Mesenchymal stem cell (in vitro differentiated cells and primary cell): ENCODE data around the gene PDP2.

Experiments
- DNase-seq: peaks from one replicate; pipeline ENCODE4 v3.0.0-alpha.2; 2013
- H2AFZ ChIP-seq: one replicate; pipeline ENCODE4 v1.6.1; 2013; ENCODE audit warnings: low read depth, mild to moderate bottlenecking, control low read depth, inconsistent platforms, low read length, moderate library complexity
- H2AK5ac ChIP-seq: 2 replicates; pipeline ENCODE4 v1.6.1; 2013; ENCODE audit warnings: low read length, moderate library complexity, mild to moderate bottlenecking, inconsistent platforms; ENCODE audit not compliant: severe bottlenecking
- H2BK120ac ChIP-seq: one replicate; pipeline ENCODE4 v1.6.1; 2013; ENCODE audit warnings: low read depth, mild to moderate bottlenecking, inconsistent platforms, low read length, moderate library complexity
- H2BK12ac ChIP-seq, 2 experiments: one replicate each; pipeline ENCODE4 v1.6.1; 2013; ENCODE audit warnings: inconsistent platforms in 2 of 2, low read length in 2 of 2, mild to moderate bottlenecking in 2 of 2, moderate library complexity in 2 of 2, control low read depth in 1 of 2
- H2BK15ac ChIP-seq: one replicate; pipeline ENCODE4 v1.6.1; 2013; ENCODE audit warnings: mild to moderate bottlenecking, low read depth, inconsistent platforms; ENCODE audit not compliant: poor library complexity, severe bottlenecking
- H2BK5ac ChIP-seq: 2 replicates; pipeline ENCODE4 v1.6.1; 2013; ENCODE audit warnings: low read depth, mild to moderate bottlenecking, low read length, control low read depth, inconsistent platforms; ENCODE audit not compliant: poor library complexity, severe bottlenecking
- H3K14ac ChIP-seq, 2 experiments: one replicate each; pipeline ENCODE4 v1.6.1; 2013; ENCODE audit warnings: inconsistent platforms in 2 of 2, low read length in 2 of 2, control low read depth in 1 of 2, mild to moderate bottlenecking in 1 of 2, moderate library complexity in 1 of 2
- H3K18ac ChIP-seq, 2 experiments: one replicate each; pipeline ENCODE4 v1.6.1; 2013; ENCODE audit warnings: inconsistent platforms in 2 of 2, low read length in 2 of 2, control low read depth in 1 of 2, low read depth in 1 of 2, mild to moderate bottlenecking in 1 of 2
- H3K23ac ChIP-seq, 2 experiments: one replicate each; pipeline ENCODE4 v1.6.1; 2013; ENCODE audit warnings: inconsistent platforms in 2 of 2, low read length in 2 of 2, mild to moderate bottlenecking in 2 of 2, moderate library complexity in 2 of 2, control low read depth in 1 of 2
- H3K27ac ChIP-seq: 2 replicates; pipeline ENCODE4 v1.5.1; 2013; ENCODE audit warnings: mild to moderate bottlenecking, moderate library complexity, low read length, control low read depth, inconsistent platforms; ENCODE audit not compliant: poor library complexity, severe bottlenecking
- H3K27me3 ChIP-seq, 2 experiments: 2 replicates each; pipeline versions ENCODE4 v1.6.1 to v1.7.0; 2013; ENCODE audit warnings: low read length in 2 of 2, mild to moderate bottlenecking in 2 of 2, moderate library complexity in 2 of 2, control low read depth in 1 of 2, inconsistent platforms in 1 of 2; ENCODE audit not compliant: control insufficient read depth in 1 of 2, insufficient read depth in 1 of 2
- H3K36me3 ChIP-seq, 2 experiments: 2 replicates each; pipeline versions ENCODE4 v1.6.1 to v1.7.0; 2013; ENCODE audit warnings: low read length in 2 of 2, control low read depth in 1 of 2, inconsistent platforms in 1 of 2, low read depth in 1 of 2, mild to moderate bottlenecking in 1 of 2; ENCODE audit not compliant: insufficient read depth in 2 of 2, control insufficient read depth in 1 of 2
- H3K4ac ChIP-seq, 2 experiments: one replicate each; pipeline ENCODE4 v1.6.1; 2013; ENCODE audit warnings: inconsistent platforms in 2 of 2, low read length in 2 of 2, mild to moderate bottlenecking in 2 of 2, moderate library complexity in 2 of 2, control low read depth in 1 of 2, low read depth in 1 of 2
- H3K4me1 ChIP-seq: 2 replicates; pipeline ENCODE4 v1.6.1; 2013; ENCODE audit warnings: low read depth, low read length, control low read depth; ENCODE audit not compliant: control insufficient read depth, insufficient read depth
- H3K4me2 ChIP-seq: 2 replicates; pipeline ENCODE4 v1.6.1; 2013; ENCODE audit warnings: low read length, mild to moderate bottlenecking, inconsistent platforms; ENCODE audit not compliant: poor library complexity, severe bottlenecking
- H3K4me3 ChIP-seq, 2 experiments: 2 replicates each; pipeline versions ENCODE4 v1.5.1 to v1.7.0; 2013; ENCODE audit warnings: low read length in 2 of 2, mild to moderate bottlenecking in 2 of 2, control low read depth in 1 of 2, low read depth in 1 of 2; ENCODE audit not compliant: insufficient read depth in 1 of 2
- H3K79me1 ChIP-seq: replicated peaks from 2 replicates; pipeline ENCODE4 v1.6.1; 2013; ENCODE audit warnings: mild to moderate bottlenecking, control low read depth, low read length, inconsistent platforms; ENCODE audit not compliant: poor library complexity, severe bottlenecking
- H3K9ac ChIP-seq: 2 replicates; pipeline ENCODE4 v1.7.0; 2013; ENCODE audit warnings: mild to moderate bottlenecking, low read length, moderate library complexity
- H3K9me3 ChIP-seq: 2 replicates; pipeline ENCODE4 v1.7.0; 2013; ENCODE audit warnings: mild to moderate bottlenecking, low read length; ENCODE audit not compliant: control insufficient read depth
- H4K8ac ChIP-seq: one replicate; pipeline ENCODE4 v1.6.1; 2013; ENCODE audit warnings: inconsistent platforms, mild to moderate bottlenecking, low read length, moderate library complexity
- H4K91ac ChIP-seq: one replicate; pipeline ENCODE4 v1.6.1; 2013; ENCODE audit warnings: mild to moderate bottlenecking, low read length, inconsistent platforms
- WGBS: methylation state at CpG from one replicate; pipeline ENCODE4 v1.1.7; 2013; ENCODE audit warnings: mixed read lengths; 5-methylcytosine and 5-hydroxymethylcytosine counted together

The PDP2 gene

GRCh38 chr16:66928702-66929388 is 48.5 kb downstream of the PDP2 start:
- peaks cover 55% of the 10 kb centered on the region for H3K4me1 ChIP-seq
- peak overlapping the region in 1 of 2 experiments; percentile 46 for H3K4ac ChIP-seq
- peaks cover 6% of the 10 kb centered on the region for H3K79me1 ChIP-seq
- no peak overlapping the region for H2BK5ac ChIP-seq
- H3K27me3 ChIP-seq = peaks cover 0 to 9% of the 10 kb centered on the region in 2 experiments
- no peak overlapping the region for H4K8ac ChIP-seq
- no peak overlapping the region for H2AFZ ChIP-seq
- peak overlapping the region; percentile 55 for H3K9ac ChIP-seq
- H2BK120ac ChIP-seq = no peak overlapping the region
- DNase-seq = peak; percentile 55
- no peak overlapping the region for H3K14ac ChIP-seq
- no peak overlapping the region for H3K27ac ChIP-seq
- 85% methylated on average over 8 of the region's 10 CpGs for WGBS
- H4K91ac ChIP-seq = peak overlapping the region; percentile 28
- no peak overlapping the region for H3K4me2 ChIP-seq
- peak overlapping the region; percentile 95 to 99 for H2BK12ac ChIP-seq
- no peaks in the 10 kb centered on the region for H3K9me3 ChIP-seq
- peak overlapping the region in 1 of 2 experiments; percentile 52 for H3K18ac ChIP-seq
- peak overlapping the region; percentile 87 for H2AK5ac ChIP-seq
- H2BK15ac ChIP-seq = peak overlapping the region; percentile 93
- H3K36me3 ChIP-seq = peaks cover 14 to 15% of the 10 kb centered on the region in 2 experiments
- H3K23ac ChIP-seq = no peak overlapping the region
- H3K4me3 ChIP-seq = no peak overlapping the region

- no peak overlapping the region for H2BK120ac ChIP-seq
- H2BK12ac ChIP-seq = no peak overlapping the region
- H2BK5ac ChIP-seq = no peak overlapping the region
- no peak overlapping the region for H2BK15ac ChIP-seq
- no peak overlapping the region for H3K9ac ChIP-seq
- H3K9me3 ChIP-seq = no peaks in the 10 kb centered on the region
- H3K18ac ChIP-seq = no peak overlapping the region
- H3K27me3 ChIP-seq = peaks cover 0 to 4% of the 10 kb centered on the region in 2 experiments
- peak; percentile 63 for DNase-seq
- peaks cover 46% of the 10 kb centered on the region for H3K4me1 ChIP-seq
- no peak overlapping the region for H4K91ac ChIP-seq
- H3K4me3 ChIP-seq = no peak overlapping the region
- H3K36me3 ChIP-seq = peaks cover 14 to 15% of the 10 kb centered on the region in 2 experiments
- no peak overlapping the region for H3K23ac ChIP-seq
- H3K14ac ChIP-seq = no peak overlapping the region
- no peak overlapping the region for H3K4ac ChIP-seq
- peaks cover 8% of the 10 kb centered on the region for H3K79me1 ChIP-seq
- no peak overlapping the region for H3K4me2 ChIP-seq
- no peak overlapping the region for H2AK5ac ChIP-seq
- H3K27ac ChIP-seq = no peak overlapping the region
- WGBS = 91% methylated on average over 3 of the region's 4 CpGs
- H2AFZ ChIP-seq = no peak overlapping the region
- H4K8ac ChIP-seq = no peak overlapping the region
Observed at GRCh38 chr16:66930189-66930588, 49.9 kb downstream of the PDP2 start.

- H2AFZ ChIP-seq = no peak overlapping the region
- no peaks in the 10 kb centered on the region for H3K27me3 ChIP-seq
- H3K9ac ChIP-seq = no peak overlapping the region
- no peak overlapping the region for H3K14ac ChIP-seq
- H4K8ac ChIP-seq = no peak overlapping the region
- H3K4me1 ChIP-seq = peaks cover 47% of the 10 kb centered on the region
- H3K4me3 ChIP-seq = no peak overlapping the region
- no peak overlapping the region for H3K23ac ChIP-seq
- H3K79me1 ChIP-seq = peaks cover 16% of the 10 kb centered on the region
- no peaks in the 10 kb centered on the region for H3K9me3 ChIP-seq
- H2BK15ac ChIP-seq = no peak overlapping the region
- no peak overlapping the region for H3K18ac ChIP-seq
- no peak overlapping the region for H2BK5ac ChIP-seq
- no peak overlapping the region for H3K4me2 ChIP-seq
- H2BK12ac ChIP-seq = no peak overlapping the region
- no peak overlapping the region for H3K27ac ChIP-seq
- H3K36me3 ChIP-seq = peaks cover 14 to 15% of the 10 kb centered on the region in 2 experiments
- no peak overlapping the region for H4K91ac ChIP-seq
- no peak overlapping the region for H3K4ac ChIP-seq
- H2BK120ac ChIP-seq = no peak overlapping the region
- H2AK5ac ChIP-seq = no peak overlapping the region
- no peak for DNase-seq
- WGBS = 96% methylated on average over 2 of the region's 2 CpGs
Observed at GRCh38 chr16:66931665-66932064, 51.4 kb downstream of the PDP2 start.

- Histone ChIP-seq H3K23ac (no peak overlapping the region), H4K8ac (no peak overlapping the region), H3K14ac (no peak overlapping the region), H3K36me3 (peaks cover 14 to 18% of the 10 kb centered on the region in 2 experiments), H2BK12ac (no peak overlapping the region), H3K4ac (no peak overlapping the region), H3K9me3 (no peaks in the 10 kb centered on the region), H2BK15ac (no peak overlapping the region), H3K18ac (no peak overlapping the region), H2AK5ac (no peak overlapping the region), H2AFZ (no peak overlapping the region), H3K9ac (no peak overlapping the region), H3K4me1 (peaks cover 43% of the 10 kb centered on the region), H3K4me3 (no peak overlapping the region), H3K27me3 (no peaks in the 10 kb centered on the region), H3K4me2 (no peak overlapping the region), H3K79me1 (peaks cover 16% of the 10 kb centered on the region), H2BK5ac (no peak overlapping the region), H2BK120ac (no peak overlapping the region), H3K27ac (no peak overlapping the region), H4K91ac (no peak overlapping the region)
- no peak for DNase-seq
- WGBS = 95% methylated on average over 4 of the region's 4 CpGs
Observed at GRCh38 chr16:66932076-66932475, 51.8 kb downstream of the PDP2 start.
